Vagina (tissue), 2 donors: ENCODE results near the gene ZNF777.

ENCODE experiments used
- CTCF ChIP-seq, 3 experiments: fragments of 450-650 bp in 2 of 3; fragments of 200-600 bp in 1 of 3; sonication (generic) in 1 of 3; IDR thresholded peaks; one replicate each; pipeline ENCODE4 v1.5.1; 2017 to 2019; ENCODE audit warnings: antibody characterized with exemption in 3 of 3, mild to moderate bottlenecking in 2 of 3, moderate library complexity in 2 of 3
- POLR2A ChIP-seq, 2 donors: fragments of 450-650 bp; IDR thresholded peaks; one replicate each; pipeline ENCODE4 v1.6.1; 2017; ENCODE audit warnings: antibody characterized with exemption in 2 of 2, mild to moderate bottlenecking in 2 of 2, moderate library complexity in 2 of 2

GRCh38 chr7:149477494-149478443 is 16.9 kb upstream of the ZNF777 start:
- no peak for TF ChIP-seq CTCF (IDR thresholded peaks at IDR 0.05)
- no peak for TF ChIP-seq POLR2A (IDR thresholded peaks at IDR 0.05)
